HG03175 (cell line): Measurements from ENCODE around the gene NFATC2.

Experiments
- ATAC-seq: cut with Tn5 transposase; IDR thresholded peaks from one replicate; pipeline ENCODE4 v1.9.1; 2021; ENCODE audit warnings: mild to moderate bottlenecking, moderate library complexity; ENCODE audit not compliant: unreplicated experiment

The NFATC2 gene

DNA sequence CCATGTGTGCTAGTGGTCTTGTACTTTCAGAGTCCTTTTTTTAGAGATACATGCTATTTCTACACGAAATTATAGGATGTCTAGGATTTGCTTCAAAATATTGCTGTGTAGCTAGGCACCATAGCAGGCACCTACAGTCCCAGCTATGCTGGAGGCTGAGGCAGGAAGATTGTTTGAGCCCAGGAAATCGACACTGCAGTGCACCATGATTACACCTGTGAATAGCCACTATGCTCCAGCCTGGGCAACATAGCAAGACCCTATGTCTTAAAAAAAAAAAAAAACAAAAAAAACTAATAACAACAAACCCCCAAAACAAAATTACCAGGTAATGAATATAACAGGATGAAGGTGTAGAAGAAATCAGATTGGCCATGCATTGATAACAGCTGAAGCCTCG lies 121.7 kb downstream of the NFATC2 start:
- ATAC-seq: no peak

DNA sequence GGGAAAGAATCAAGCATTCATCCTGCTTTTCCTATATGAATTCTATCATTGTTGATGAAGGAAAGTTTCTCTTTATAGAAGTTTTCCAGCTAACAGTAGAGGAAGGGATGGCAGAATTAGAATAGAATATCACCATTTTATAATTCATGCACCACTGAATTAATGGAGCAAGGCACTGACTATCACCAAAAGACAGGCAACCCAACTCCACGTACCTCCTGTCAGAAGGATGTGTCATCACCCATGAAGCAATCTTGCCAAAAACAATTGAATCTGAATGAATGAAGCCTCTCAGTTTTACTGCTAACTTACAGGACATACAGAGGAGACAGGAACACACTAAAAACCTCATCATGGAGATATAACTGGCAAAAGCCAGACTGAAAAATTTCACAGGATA lies 122.4 kb downstream of the NFATC2 start:
- no peak for ATAC-seq

DNA sequence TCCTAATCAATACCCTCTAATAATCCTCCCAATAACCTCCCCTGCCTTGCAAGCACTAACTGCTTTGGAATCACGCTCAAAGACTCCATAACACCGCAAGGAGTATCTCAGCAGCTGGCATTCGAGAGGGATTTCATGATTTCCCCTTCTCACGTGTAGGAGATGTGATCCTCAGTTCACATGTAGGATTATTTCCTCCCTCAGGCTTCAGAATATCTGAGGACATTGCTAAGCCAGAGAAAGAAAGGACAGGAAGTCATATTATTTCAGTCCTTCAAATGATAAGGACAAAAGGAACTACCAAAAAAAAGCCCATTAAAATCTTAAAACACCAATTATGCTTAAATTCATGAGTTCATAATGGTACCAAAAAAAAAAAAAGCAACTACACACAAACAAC lies 122.9 kb downstream of the NFATC2 start:
- ATAC-seq: no peak

DNA sequence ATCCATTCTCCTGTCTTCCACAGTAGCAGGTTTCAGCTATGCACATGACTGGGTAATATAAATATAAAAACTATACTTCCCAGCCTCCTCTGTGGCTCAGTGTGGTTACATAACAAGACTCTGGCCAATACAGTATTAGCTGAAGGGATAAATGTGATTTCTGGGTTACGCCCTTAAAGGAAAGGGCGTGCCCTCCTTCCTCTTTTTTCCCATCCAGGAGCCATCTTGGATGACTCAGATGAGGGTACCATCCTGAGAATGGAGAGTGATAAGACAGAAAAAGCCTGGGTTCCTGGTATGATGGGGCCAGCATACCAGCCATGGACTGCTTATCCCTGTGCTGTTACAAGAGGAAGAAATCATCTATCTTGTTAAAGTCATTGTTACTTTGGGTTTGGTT lies 123.3 kb downstream of the NFATC2 start:
- ATAC-seq: no peak

DNA sequence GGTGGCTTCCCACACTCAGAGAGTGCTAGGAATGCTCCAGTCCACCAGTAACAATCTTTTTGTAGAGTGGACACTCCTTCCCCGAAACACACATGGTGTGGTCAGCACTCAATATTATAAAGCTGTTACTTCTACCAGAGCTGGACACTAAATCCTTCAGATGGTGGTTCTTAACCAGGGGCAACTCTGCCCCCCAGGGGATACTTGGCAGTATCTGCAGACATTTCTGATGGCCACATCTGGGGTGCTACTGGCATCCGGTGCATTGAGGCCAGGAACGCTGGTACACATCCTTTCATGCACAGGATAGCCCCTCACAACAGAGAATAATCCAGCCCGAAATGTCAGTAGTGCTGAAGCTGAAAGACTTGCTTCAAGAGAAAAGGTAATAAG lies 124.4 kb downstream of the NFATC2 start:
- ATAC-seq: no peak

DNA sequence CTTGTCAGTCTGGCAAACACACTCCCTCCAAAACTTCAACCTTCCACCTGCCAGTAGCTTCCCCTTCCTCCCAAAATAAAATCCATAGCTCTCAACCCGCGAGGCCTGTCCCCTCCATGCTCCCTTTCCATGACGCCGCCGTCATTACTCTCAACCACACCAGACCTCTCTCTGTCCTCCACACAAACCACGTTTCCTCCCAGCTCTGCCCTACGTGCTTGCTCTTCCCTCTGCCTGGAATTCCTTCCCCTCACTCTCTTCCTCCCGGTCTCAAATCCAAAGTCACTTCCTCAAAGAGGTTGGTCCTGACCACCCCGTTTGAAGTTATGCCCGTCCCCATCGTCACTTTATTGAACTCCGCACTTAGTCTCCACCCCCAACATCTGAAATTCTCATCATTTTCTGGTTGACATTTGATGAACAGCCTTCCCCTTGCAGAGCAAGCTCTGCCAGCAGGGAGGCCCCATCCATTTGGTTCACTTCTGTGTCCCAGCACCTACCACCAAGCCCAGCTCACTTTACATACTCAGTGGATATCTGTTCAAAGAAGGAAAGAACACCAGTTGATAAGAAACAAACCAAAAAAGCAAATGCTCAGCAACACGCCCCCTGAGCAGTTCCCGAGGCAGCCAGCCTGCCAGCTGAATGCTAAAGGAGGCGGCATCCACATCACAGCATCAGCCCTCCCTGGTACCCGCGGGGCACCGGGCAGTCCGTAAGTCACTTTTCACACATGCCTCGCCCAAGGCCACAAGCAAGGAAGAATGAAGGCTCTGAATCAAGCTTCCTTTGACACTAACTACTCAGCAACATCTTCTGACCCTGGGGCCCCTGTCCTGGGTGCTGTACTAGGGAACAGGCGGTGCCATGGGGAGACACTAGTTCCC lies 125.0 kb downstream of the NFATC2 start:
- no peak for ATAC-seq

DNA sequence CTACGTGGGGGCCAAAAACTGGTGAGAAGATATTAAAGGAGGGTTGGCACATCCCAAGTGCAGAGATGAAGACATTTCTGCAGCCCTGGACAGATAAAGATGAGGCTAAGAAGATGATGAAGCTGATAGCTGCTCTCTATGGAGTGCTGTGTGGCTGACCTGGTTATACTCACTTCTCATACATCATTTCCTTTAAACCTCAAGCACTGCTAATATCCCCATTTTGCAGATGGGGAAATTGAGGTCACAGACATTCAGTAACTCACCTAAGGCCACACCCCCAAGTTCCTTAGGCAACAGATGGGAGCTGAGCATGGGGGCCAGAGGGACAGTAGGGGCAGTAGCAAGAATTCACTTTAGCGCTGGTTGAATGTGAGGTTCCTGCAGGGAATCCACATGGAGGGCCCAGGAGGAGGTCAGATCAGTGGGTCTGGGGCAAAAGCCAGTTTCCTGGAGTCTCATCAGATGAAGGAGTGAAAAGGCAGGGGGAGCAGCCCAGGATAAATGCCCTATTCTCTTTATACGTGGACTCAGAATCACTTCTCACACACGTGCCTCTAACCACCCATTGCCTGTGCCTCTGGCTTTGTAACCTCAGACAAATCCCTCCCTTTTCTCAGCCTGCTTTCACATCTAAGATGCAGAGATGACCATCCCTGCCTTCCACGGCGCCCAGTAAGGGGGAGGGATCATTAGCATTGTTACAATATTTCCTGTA lies 125.8 kb downstream of the NFATC2 start:
- no peak for ATAC-seq

DNA sequence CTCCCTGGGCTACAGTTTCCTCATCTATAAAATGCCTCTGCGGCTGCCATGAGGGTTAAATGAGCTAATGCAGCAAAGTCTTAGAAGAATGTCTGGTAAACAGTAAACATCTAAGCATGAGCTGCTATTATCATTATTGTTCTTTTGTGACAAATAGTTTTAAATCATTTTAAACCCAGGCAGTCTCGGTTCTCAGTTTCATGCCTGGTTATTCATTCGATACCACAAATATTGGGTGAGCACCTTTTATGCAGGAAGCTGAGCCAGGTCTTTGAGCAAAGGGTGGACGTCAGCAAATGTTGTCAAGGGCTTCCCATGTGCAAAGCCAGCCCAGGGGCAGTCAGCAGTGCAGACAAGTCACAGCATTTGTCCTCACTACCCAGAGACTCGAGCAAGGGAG lies 128.7 kb downstream of the NFATC2 start:
- ATAC-seq: no peak

DNA sequence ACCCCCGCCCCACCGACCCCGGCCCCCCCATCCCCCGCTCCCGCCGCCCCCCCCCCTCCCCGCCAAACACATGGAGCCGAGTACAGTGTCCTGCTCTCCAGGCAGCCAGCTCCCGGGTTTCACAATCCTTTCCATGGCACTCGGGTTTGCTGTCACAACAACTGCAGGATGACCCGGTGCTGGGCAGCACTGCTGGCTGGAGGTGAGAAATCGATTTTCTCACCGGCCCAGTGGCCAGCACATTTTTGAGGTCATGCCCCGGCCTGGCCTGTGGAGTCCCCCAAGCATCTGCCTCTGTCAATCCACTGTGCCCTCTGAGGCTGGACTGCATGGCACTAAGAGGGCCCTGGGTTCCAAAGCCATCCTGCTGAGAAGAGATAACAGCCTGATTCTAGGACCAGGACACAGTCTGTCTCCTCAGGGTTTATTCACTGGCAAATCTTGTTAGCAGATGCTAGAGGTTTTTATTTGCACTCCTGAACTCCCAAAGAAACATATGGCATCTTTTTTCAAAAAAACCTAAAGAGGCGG lies 129.5 kb downstream of the NFATC2 start:
- ATAC-seq: no peak

DNA sequence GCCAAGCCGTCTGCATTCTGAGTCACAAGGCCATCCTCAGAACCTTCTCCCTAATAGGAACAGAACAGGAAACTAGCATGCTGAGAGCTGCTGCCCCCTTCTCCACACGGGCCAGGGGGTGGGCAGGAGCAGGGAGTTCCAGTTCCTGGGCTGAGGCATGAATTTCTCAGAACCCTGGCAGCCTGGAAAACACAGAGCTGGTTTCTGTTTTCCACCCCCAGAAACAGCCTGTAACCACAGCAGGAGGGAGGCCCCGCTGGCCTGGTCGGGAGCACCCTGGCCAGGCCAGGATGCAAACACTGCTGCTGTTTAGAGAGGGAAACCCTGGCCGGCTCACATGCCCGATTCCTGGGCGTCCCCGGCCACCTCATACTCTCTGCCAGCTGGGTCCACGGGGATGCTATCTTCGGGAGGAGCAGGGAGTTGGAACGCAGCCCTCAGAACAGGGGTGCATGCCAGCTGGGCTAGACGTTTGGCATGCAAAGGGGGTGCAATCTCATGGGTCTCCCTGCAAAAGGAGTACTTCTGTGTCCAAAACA lies 130.1 kb downstream of the NFATC2 start:
- no peak for ATAC-seq

DNA sequence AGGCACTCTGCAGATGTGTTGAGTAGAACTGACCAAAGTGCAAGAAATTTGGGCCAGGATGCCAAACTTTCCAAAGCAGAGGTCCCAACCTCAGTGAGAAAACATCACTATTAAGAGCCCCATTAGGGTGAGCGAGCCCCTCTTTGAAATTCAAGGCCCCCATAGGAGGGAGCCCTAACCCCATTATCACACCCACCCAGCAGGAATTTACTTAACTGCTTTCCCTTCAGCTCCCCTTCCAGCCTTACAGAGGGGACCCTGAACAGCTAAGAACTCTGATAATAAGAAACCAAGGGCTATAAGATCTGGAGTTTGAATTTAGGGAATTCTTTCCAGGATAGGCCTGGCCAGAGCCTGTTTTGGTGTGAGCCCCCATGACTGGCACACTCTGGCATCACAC lies 130.6 kb downstream of the NFATC2 start:
- no peak for ATAC-seq

DNA sequence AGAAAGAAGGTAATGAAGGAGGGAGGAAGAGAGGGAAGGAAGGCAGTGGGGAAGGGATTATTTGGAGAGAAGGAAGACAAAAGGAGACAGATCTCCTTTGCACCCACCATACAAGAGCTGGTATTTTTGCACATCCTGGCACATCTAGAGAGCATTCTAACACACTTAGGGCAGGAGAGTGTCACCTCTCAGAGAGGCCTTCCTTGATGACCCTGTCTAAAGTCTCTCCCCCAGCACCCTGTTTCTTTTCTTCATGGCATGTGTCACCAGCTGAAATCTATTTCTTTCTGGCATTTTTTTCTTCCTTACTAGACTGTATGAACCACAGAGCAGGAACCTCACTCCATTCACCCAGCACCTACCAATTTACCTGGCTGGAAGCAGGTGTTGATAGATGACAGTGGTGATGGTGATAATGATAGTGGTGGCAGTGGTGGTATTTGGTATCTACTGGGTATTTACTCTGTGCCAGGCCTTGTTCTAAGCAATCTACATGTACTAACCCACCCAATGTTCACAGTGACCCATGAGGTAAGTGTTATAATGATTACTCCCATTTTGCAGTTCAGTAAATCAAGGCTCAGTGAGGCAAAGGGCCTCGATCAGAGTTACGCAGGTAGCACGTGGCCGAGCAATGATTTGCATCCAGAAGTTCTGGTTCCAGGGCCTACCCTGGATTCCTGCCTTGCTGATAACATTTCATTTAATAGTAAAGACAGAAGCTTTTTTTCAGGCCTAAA lies 131.8 kb downstream of the NFATC2 start:
- no peak for ATAC-seq

DNA sequence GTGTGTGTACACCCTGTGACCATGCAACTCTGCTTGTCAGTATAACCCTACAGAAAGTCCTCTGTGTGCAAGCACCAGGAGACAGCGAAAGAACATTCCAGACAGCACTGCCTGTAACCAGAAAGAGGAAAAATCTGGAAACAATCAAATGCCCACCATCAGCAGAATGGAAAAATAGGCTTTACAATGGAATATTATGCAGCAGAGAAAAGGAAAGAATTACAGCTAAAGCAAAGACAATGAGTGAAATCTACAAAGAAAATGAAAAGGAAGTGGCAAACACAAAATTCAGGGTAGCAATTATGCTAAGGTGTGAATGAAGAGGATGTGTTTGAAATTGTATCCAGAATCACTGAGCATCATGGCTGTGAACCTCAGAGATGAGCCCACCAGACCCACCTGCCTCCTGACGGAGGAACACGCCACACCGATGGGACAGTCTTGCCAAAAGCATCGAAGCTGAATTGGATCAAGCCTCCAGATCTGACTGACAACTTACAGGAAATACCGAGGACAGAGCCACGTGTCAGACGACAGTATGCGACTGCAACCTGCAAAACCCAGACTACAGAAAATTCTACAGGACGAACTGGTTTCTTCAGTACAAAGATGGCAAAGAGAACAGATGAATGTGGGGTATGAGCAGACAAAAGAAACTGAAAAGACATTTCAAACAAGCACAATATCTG lies 133.2 kb downstream of the NFATC2 start:
- ATAC-seq: no peak

DNA sequence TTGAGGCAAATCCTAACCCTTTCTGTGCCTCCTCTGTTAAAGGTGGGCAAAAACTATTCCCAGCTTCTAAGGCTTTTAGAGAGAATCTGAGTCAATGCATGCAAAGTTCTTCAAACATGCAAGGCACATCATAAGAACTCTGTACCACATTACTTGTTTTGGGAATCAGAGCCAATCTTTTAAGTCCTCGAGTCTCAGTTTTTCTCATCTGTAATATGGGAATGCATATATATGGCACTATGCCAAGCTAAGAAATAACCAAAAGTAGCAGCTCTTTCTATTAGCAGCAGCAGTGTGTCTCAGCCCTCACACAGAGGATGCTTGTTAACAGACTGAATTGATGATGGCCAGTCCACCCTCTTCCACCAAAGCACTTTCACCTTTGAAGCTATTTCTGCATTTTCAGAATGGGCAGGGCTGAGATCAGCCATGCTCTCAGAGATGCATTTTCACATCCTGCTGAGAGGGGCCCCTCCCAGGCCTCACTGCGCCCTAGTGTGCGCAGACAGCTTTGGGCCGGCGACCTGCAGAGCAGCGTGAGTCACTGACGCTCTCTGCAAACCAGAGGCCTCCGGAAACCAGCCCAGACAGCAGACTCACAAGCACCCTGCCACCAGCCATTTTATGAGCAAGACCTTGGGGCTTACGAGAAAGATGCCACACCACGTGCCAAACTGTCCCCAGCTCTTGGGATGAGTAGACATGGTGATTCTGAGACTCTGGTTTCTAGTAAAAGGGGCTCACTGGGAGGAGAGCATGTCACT lies 138.0 kb downstream of the NFATC2 start:
- peak; percentile 79 for ATAC-seq

DNA sequence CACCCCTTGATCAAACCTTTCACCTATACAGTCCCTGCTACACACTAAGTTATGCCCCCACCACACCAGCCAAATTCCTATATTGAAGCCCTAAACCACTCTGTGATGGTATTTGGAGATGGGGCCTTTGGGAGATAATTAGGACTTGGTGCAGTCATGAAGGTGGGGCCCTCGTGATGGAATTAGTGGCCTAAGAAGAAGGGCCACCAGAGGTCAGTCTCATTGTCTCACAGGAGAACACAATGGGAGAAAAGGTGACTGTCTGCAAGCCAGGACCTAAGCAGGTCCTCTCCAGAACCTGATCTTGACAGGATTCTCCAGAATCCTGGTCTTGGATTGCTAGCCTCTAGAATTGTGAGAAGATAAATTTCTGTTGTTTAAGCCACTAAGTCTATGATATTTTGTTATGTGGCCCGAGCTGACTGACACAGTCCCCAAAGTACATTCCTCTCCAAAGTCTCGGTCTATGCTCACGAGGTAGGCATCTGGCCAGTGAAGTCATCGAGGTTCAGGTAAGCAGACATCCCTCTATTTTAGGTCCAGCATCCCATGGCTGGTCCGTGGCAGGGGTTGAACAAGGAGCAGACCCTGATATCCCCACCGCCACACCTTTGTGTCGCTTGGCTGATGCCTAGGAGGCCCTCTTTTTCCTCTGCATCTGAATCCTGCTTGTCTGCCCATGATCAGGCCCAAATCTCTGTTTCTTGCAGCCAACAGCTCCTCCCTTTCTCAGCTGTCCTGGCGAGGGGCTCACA lies 138.9 kb downstream of the NFATC2 start:
- no peak for ATAC-seq

DNA sequence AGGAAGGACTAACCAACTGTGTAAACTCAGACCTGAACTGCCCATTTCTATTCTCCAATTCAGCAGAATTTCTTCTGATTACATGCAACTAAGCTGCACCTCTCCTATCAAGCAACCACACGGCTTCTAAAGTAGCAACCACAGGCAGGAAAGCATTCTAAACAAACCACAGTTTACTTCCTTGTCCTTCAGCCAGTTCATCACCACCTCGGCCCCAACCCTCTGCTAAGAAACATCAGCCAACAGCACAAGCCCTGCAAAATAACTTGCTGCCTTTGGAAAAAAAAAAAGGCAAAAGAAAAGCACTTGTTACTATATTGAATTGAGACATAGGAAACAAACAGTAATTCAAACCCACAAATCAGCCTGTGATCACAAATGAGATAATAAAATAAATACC lies 140.3 kb downstream of the NFATC2 start:
- no peak for ATAC-seq

DNA sequence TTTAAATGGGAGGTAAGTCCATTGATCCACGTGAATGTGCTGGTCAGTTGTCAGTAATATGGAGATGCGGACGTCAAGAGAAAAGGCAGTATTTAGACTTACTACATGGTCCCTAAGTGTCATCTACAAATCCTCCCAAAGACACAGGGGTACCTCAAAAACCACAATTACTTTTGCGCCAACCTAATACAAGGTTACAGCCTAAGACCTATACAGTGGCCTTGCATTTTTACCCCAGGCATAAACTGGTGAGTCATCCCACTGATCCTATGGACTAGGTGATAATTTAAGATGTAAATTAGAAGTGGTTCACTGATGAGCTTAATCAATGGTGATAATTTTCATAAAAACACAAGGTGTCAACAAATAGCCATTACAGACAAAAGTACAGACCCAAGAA lies 141.0 kb downstream of the NFATC2 start:
- no peak for ATAC-seq

DNA sequence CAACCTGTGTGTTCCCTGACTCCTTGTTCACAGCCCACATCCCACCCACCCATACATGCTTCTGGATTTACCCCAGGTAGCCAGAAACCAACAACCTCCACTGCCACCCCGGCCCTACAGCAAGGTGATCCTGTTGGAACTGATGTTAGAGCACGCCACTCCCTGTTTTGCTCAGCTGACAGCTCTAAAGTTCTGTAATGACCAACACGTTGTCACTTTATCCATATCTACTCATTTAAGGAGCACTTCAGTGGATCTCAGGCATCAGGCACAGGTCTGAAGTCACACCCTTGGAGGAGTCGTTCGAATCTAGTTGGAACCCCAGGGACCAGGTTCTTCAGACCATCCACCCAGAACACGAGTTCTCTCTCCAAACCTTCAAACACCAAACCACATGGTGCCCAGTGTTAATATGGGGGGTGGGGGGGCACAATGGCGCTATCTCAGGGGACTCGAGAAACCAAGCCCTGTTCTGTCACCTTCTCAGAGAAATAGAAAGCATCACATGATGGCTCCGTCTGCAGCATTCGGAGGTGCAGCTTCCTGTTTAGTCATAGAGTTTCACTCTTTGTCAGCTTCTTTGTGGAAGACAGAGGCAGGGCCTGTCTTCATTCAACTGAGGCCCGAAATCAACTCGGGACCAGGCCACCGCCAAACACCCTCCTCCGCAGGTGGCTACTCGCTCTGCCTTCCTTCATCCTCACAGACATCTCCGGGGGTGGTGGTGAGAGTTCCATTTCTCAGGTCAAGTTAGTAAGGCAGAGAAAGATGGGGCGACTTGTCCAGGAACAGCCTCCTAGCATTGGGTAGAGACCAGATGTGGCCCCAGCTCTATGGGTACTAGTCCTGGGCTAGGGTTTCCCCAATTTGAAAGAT lies 142.2 kb downstream of the NFATC2 start:
- peak; percentile 77 for ATAC-seq
